A549 treated with GW870086 at 1 μM for 4 hours (cell line): ENCODE measurements around the gene TVP23B. TPM values are rescaled to one million over a fixed set of nuclear protein-coding genes. Genes with fewer than 3 reads are reported as not detected.

Source experiments
- total RNA-seq: library from RNA; stranded (reverse); fragments of 200-300 nt; extraction: Qiagen RNA extraction; gene quantifications from 5 replicates; pipeline ENCODE4 v1.2.3, GENCODE V29; 2022; ENCODE audit warnings: low read depth

Gene TVP23B
- total RNA-seq, result 65.5 to 71.4 TPM (median 65.8 TPM) in 5 replicates

GRCh38 chr17:18780991-18781718 is at the start of gene TVP23B:
Gene TVP23B, plus strand, starts transcription at chr17:18781183. Its CDS starts 111 bp downstream, at chr17:18781294.

GRCh38 chr17:18743699-18744421 is 37.1 kb upstream of the TVP23B start, which contains the start of gene FBXW10:
Gene FBXW10, plus strand, starts transcription at chr17:18744054. Its CDS starts 191 bp downstream, at chr17:18744245.

Other genes starting within 250 kb of the TVP23B start
- not detected in 5 replicates for gene TBC1D28, start 136.8 kb upstream of the TVP23B start, total RNA-seq
- gene FOXO3B, start 98.9 kb upstream of the TVP23B start, total RNA-seq, result 3.2 to 5.4 TPM (median 3.6 TPM) in 5 replicates
- 0.90 to 2.0 TPM (median 0.97 TPM) in 5 replicates for gene FBXW10, start 37.1 kb upstream of the TVP23B start, total RNA-seq
- 40.9 to 44.9 TPM (median 42.7 TPM) in 5 replicates for gene PRPSAP2, start 76.9 kb downstream of the TVP23B start, total RNA-seq
- 0.14 to 0.36 TPM (median 0.26 TPM) in 5 replicates for gene SLC5A10, start 171.0 kb downstream of the TVP23B start, total RNA-seq
- 31.1 to 38.4 TPM (median 37.7 TPM) in 5 replicates for gene FAM83G, start 223.6 kb downstream of the TVP23B start, total RNA-seq